Retinal pigment epithelial cell (primary cell): Measurements from ENCODE around the gene CASD1.
A peak's percentile ranks its signal among the peaks of the same experiment; 100 is the strongest.

Experiments used
- DNase-seq: peaks from one replicate; pipeline ENCODE4 v3.0.0-alpha.2; 2010; ENCODE audit warnings: low read depth
- H3K4me3 ChIP-seq: 2 replicates; pipeline ENCODE4 v1.5.1; 2011; ENCODE audit warnings: mild to moderate bottlenecking, low read length, control low read depth, moderate library complexity
- CTCF ChIP-seq: conservative IDR thresholded peaks from 2 replicates; pipeline ENCODE4 v1.5.1; 2011; ENCODE audit warnings: low read depth, low read length, control low read depth, inconsistent platforms

The CASD1 gene

GRCh38 chr7:94509264-94509886 lies at the start of gene CASD1:
Gene CASD1 (plus strand): TSS chr7:94509809. CDS start chr7:94510085, 276 bp downstream.
- no peak for TF ChIP-seq CTCF
- DNase-seq = no peak
- H3K4me3 ChIP-seq = peak within 1 kb of the TSS; percentile 72

- no peak for DNase-seq
- no peak for TF ChIP-seq CTCF
- no peak overlapping the region for H3K4me3 ChIP-seq
Observed at GRCh38 chr7:94466516-94466915, 43.1 kb upstream of the CASD1 start.

DNA sequence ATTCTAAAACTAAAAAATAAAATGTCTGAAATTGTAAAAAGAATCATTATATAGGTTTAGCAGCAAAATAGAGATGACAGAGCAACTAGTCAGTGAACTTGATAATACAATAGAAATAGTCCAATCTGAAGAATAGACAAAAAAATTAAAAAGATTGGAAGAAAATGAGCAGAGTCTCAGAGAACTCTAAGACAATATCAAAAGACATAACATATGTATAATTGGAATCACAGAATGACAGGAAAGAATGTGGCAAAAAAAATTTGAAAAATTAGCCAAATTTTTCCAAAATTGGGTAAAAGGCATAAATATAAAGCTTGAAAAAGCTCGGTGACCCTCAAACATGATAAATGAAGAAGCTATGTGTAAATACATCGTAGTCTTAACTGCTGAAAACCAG lies 38.0 kb upstream of the CASD1 start:
- H3K4me3 ChIP-seq = no peak overlapping the region
- no peak for TF ChIP-seq CTCF
- no peak for DNase-seq

GRCh38 chr7:94472608-94473007 lies 37.0 kb upstream of the CASD1 start:
- TF ChIP-seq CTCF = no peak
- no peak for DNase-seq
- no peak overlapping the region for H3K4me3 ChIP-seq

GRCh38 chr7:94476251-94476840 lies 33.3 kb upstream of the CASD1 start:
- no peak for TF ChIP-seq CTCF
- no peak for DNase-seq
- H3K4me3 ChIP-seq = no peak overlapping the region

- H3K4me3 ChIP-seq = no peak overlapping the region
- no peak for TF ChIP-seq CTCF
- DNase-seq = no peak
Observed at GRCh38 chr7:94477878-94478277, 31.7 kb upstream of the CASD1 start.

- DNase-seq = no peak
- no peak for TF ChIP-seq CTCF
- no peak overlapping the region for H3K4me3 ChIP-seq
Observed at GRCh38 chr7:94478648-94479214, 30.9 kb upstream of the CASD1 start.
